Coronary artery (tissue), 2 donors: ENCODE measurements around the gene DGKD.

Source experiments
- DNase-seq: peaks from one replicate; pipeline ENCODE4 v3.0.0-alpha.2; 2017; ENCODE audit warnings: low spot score
- H3K27ac ChIP-seq, 2 donors: fragments of 200-600 bp; sonication (generic); one replicate each; pipeline ENCODE4 v1.5.1; 2016 to 2019
- H3K4me3 ChIP-seq: fragments of 200-600 bp; sonication (generic); 2 replicates; pipeline ENCODE4 v1.5.1; 2016; ENCODE audit warnings: mild to moderate bottlenecking, moderate library complexity
- CTCF ChIP-seq: fragments of 200-600 bp; sonication (generic); IDR thresholded peaks from one replicate; pipeline ENCODE4 v1.5.1; 2019; ENCODE audit warnings: antibody characterized with exemption

DGKD gene

GRCh38 chr2:233411162-233411561 lies 56.9 kb downstream of the DGKD start:
- TF ChIP-seq CTCF = no peak
- Histone ChIP-seq H3K27ac (no peak overlapping the region), H3K4me3 (no peak overlapping the region)
- no peak for DNase-seq

GRCh38 chr2:233412405-233412804 lies 58.1 kb downstream of the DGKD start:
- no peak for TF ChIP-seq CTCF
- no peak for DNase-seq
- no peak overlapping the region for H3K27ac ChIP-seq
- no peak overlapping the region for H3K4me3 ChIP-seq

GRCh38 chr2:233413046-233413445 lies 58.8 kb downstream of the DGKD start:
- no peak for DNase-seq
- Histone ChIP-seq H3K4me3 (no peak overlapping the region), H3K27ac (peak overlapping the region; percentile 81 to 90)
- TF ChIP-seq CTCF = no peak

- DNase-seq = peak; percentile 90
- H3K27ac ChIP-seq = peak overlapping the region; percentile 81 to 90
- H3K4me3 ChIP-seq = peak overlapping the region; percentile 28
- TF ChIP-seq CTCF = no peak
Measured at GRCh38 chr2:233413559-233414272, 59.4 kb downstream of the DGKD start.

GRCh38 chr2:233414273-233414654 lies 60.0 kb downstream of the DGKD start:
- peak overlapping the region; percentile 81 to 90 for H3K27ac ChIP-seq
- TF ChIP-seq CTCF = no peak
- peak overlapping the region; percentile 9 for H3K4me3 ChIP-seq
- DNase-seq = no peak

GRCh38 chr2:233414777-233415570 lies 60.7 kb downstream of the DGKD start:
- DNase-seq = no peak
- no peak for TF ChIP-seq CTCF
- Histone ChIP-seq H3K4me3 (no peak overlapping the region), H3K27ac (peak overlapping the region; percentile 81 to 90)

- Histone ChIP-seq H3K4me3 (no peak overlapping the region), H3K27ac (peak overlapping the region in 1 of 2 donors; percentile 81)
- no peak for TF ChIP-seq CTCF
- DNase-seq = no peak
Measured at GRCh38 chr2:233416199-233416598, 61.9 kb downstream of the DGKD start.
